ENCODE measurements around the gene ASAH2B.
"Not testable (repeated sequence)": the region's sequence is repeated elsewhere in the genome, so short reads cannot be mapped to it uniquely, and the experiment has no call there.

ASAH2B gene

GRCh38 chr10:50739618-50740292 lies at the start of gene ASAH2B:
TSS of gene ASAH2B (plus strand) at chr10:50739936. CDS start at chr10:50745131, 5,195 bp downstream.
- peak; percentile 59 for DNase-seq (ENCODE audit: low read depth)

GRCh38 chr10:50697819-50698218 lies 41.9 kb upstream of the ASAH2B start:
- not testable (repeated sequence) for DNase-seq (ENCODE audit: low read depth)

GRCh38 chr10:50701947-50702346 lies 37.8 kb upstream of the ASAH2B start:
- DNase-seq (ENCODE audit: low read depth), result not testable (repeated sequence)

- not testable (repeated sequence) for DNase-seq (ENCODE audit: low read depth)
These were observed 36.7 kb upstream of the ASAH2B start for GRCh38 chr10:50702997-50703396.

- DNase-seq (ENCODE audit: low read depth), result not testable (repeated sequence)
These were observed 35.2 kb upstream of the ASAH2B start for GRCh38 chr10:50704436-50705079.

GRCh38 chr10:50706006-50706405 lies 33.7 kb upstream of the ASAH2B start:
- DNase-seq (ENCODE audit: low read depth), result not testable (repeated sequence)

- not testable (repeated sequence) for DNase-seq (ENCODE audit: low read depth)
These were observed 29.5 kb upstream of the ASAH2B start for GRCh38 chr10:50710241-50710640.

GRCh38 chr10:50723812-50724211 lies 15.9 kb upstream of the ASAH2B start:
- DNase-seq (ENCODE audit: low read depth), result not testable (repeated sequence)

- not testable (repeated sequence) for DNase-seq (ENCODE audit: low read depth)
These were observed 11.6 kb upstream of the ASAH2B start for GRCh38 chr10:50728112-50728511.

GRCh38 chr10:50738987-50739617 lies 634 bp upstream of the ASAH2B start:
- not testable (repeated sequence) for DNase-seq (ENCODE audit: low read depth)

- peak; percentile 48 for DNase-seq (ENCODE audit: low read depth)
These were observed 535 bp downstream of the ASAH2B start for GRCh38 chr10:50740293-50740648.

GRCh38 chr10:50742820-50743219 lies 3.1 kb downstream of the ASAH2B start:
- DNase-seq (ENCODE audit: low read depth), result not testable (repeated sequence)

GRCh38 chr10:50766774-50767513 lies 27.2 kb downstream of the ASAH2B start:
- peak; percentile 25 for DNase-seq (ENCODE audit: low read depth)

- DNase-seq (ENCODE audit: low read depth), result not testable (repeated sequence)
These were observed 32.3 kb downstream of the ASAH2B start for GRCh38 chr10:50772042-50772441.

GRCh38 chr10:50774868-50775267 lies 35.1 kb downstream of the ASAH2B start:
- not testable (repeated sequence) for DNase-seq (ENCODE audit: low read depth)

GRCh38 chr10:50780036-50780435 lies 40.3 kb downstream of the ASAH2B start:
- DNase-seq (ENCODE audit: low read depth), result peak; percentile 65

- DNase-seq (ENCODE audit: low read depth), result not testable (repeated sequence)
These were observed 42.3 kb downstream of the ASAH2B start for GRCh38 chr10:50782017-50782416.

GRCh38 chr10:50787962-50788361 lies 48.2 kb downstream of the ASAH2B start:
- not testable (repeated sequence) for DNase-seq (ENCODE audit: low read depth)

GRCh38 chr10:50788951-50789945 lies 49.5 kb downstream of the ASAH2B start:
- DNase-seq (ENCODE audit: low read depth), result peak; percentile 34

GRCh38 chr10:50794490-50794889 lies 54.8 kb downstream of the ASAH2B start:
- DNase-seq (ENCODE audit: low read depth), result no peak

GRCh38 chr10:50796693-50797092 lies 57.0 kb downstream of the ASAH2B start:
- no peak for DNase-seq (ENCODE audit: low read depth)
